ENCODE data around the gene PRKAG2. TPM values are rescaled to one million over a fixed set of nuclear protein-coding genes. Genes with fewer than 3 reads are reported as not detected.
A peak's percentile ranks its signal among the peaks of the same experiment; 100 is the strongest.

The PRKAG2 gene
- total RNA-seq, 1 donor from 2014 or later = 18.5 TPM

GRCh38 chr7:151632750-151633515 lies 244.0 kb downstream of the PRKAG2 start:
- intact Hi-C loops (cut with micrococcal nuclease) = loop anchor here (1.0 to 10.0 kb wide), 7 partner anchors 113 to 792 kb away; partner anchors contain the start of genes CHPF2 and GALNT11
- H3K4me1 Mint-ChIP-seq (ENCODE audit: low read depth) = peaks cover 23% of the 10 kb centered on the region
- peak overlapping the region; percentile 94 for H3K4me3 Mint-ChIP-seq
- peaks cover 9% of the 10 kb centered on the region for H3K27me3 Mint-ChIP-seq (ENCODE audit: insufficient read depth)
- H3K9me3 Mint-ChIP-seq = peaks cover 5% of the 10 kb centered on the region
- peaks cover 3% of the 10 kb centered on the region for H3K36me3 Mint-ChIP-seq (ENCODE audit: low read depth)
- peak; percentile 51 for DNase-seq (ENCODE audit: low spot score)
- H3K27ac Mint-ChIP-seq = peak overlapping the region; percentile 96

DNA sequence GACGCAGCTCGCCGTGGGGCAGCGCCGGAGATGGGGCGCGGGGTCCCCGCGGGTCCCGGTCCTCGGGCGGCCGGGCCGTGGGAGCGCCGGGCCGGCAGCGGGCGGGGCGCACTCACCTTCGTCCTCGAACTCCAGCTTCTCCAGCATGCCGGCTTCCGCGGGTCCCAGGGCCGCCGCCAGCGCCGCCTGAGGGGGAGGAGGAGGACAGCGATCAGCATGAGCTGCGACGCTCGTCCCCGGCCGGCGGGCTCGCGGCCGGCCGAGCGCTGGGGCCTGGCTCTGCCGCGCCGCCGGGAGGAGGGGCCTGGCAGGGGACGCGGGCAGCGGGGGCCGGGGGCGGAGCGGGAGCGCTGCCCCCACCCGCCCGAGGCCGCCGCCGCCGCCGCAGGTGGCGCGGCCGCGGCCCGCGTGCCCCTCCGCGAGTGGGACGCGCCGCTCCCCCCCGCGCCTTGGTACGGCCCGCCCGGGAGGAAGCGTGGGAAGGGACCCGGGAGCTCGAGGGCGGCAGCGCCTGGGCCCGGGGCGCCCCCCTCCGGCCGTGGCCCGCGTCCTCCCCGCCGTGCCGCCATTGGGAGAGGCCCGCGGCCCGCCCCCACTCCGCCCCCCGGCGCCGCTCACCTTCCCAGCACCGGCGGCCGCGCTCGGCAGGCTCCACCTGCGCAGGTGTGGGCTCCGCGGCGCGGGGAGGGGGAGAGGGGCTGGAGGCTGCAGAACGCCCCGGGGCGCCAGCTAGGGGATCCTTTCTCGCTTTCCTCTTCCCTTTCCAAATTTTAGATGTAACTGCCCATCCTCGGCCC lies 244.8 kb downstream of the PRKAG2 start:
- DNase-seq (ENCODE audit: low spot score) = peak; percentile 85
- peaks cover 9% of the 10 kb centered on the region for H3K27me3 Mint-ChIP-seq (ENCODE audit: insufficient read depth)
- peaks cover 23% of the 10 kb centered on the region for H3K4me1 Mint-ChIP-seq (ENCODE audit: low read depth)
- peak overlapping the region; percentile 96 for H3K27ac Mint-ChIP-seq
- intact Hi-C loops (cut with micrococcal nuclease) = loop anchor here (2.0 to 10.0 kb wide), 6 partner anchors 160 to 793 kb away; partner anchors contain the start of genes CHPF2 and GALNT11
- H3K36me3 Mint-ChIP-seq (ENCODE audit: low read depth) = peaks cover 3% of the 10 kb centered on the region
- H3K9me3 Mint-ChIP-seq = peaks cover 5% of the 10 kb centered on the region
- peak overlapping the region; percentile 94 for H3K4me3 Mint-ChIP-seq

- no peak for DNase-seq (ENCODE audit: low spot score)
Measured at GRCh38 chr7:151631570-151631952, 245.4 kb downstream of the PRKAG2 start.

GRCh38 chr7:151630851-151631569 lies 245.9 kb downstream of the PRKAG2 start:
- H3K9me3 Mint-ChIP-seq = peaks cover 5% of the 10 kb centered on the region
- peaks cover 3% of the 10 kb centered on the region for H3K36me3 Mint-ChIP-seq (ENCODE audit: low read depth)
- H3K27ac Mint-ChIP-seq = peak overlapping the region; percentile 84
- intact Hi-C loops (cut with micrococcal nuclease) = loop anchor here (5.0 to 10.0 kb wide), 4 partner anchors 159 to 794 kb away; partner anchors contain the start of genes CHPF2 and GALNT11
- H3K4me1 Mint-ChIP-seq (ENCODE audit: low read depth) = peaks cover 23% of the 10 kb centered on the region
- peaks cover 9% of the 10 kb centered on the region for H3K27me3 Mint-ChIP-seq (ENCODE audit: insufficient read depth)
- peak overlapping the region; percentile 94 for H3K4me3 Mint-ChIP-seq
- no peak for DNase-seq (ENCODE audit: low spot score)

More at GRCh38 chr7:151631570-151631952, 245.4 kb downstream of the PRKAG2 start:
- intact Hi-C loops (cut with micrococcal nuclease) = loop anchor here (5.0 to 10.0 kb wide), 4 partner anchors 159 to 793 kb away; partner anchors contain the start of genes CHPF2 and GALNT11
- Mint-ChIP-seq H3K27ac (peak overlapping the region; percentile 84), H3K9me3 (peaks cover 5% of the 10 kb centered on the region), H3K27me3 (ENCODE audit: insufficient read depth) (peaks cover 9% of the 10 kb centered on the region), H3K4me1 (ENCODE audit: low read depth) (peaks cover 23% of the 10 kb centered on the region), H3K36me3 (ENCODE audit: low read depth) (peaks cover 3% of the 10 kb centered on the region), H3K4me3 (peak overlapping the region; percentile 94)

DNA sequence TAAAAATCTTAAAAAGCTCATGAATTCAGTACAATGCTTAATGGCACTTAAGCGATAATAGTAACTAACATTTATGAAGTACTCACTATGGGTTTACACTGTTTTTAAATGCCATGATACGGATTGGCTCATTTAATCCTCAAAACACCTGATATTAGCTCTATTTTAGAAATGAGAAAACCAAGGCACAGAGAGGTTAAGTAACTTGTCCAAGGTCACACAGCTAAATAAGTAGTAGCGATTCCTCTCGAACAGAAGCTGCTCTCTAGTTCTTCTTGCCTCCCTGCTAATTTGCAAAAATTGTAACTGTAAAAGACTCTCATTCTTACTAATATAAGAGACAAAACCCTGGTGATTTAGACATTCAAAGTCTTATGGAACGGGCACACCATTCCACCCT lies 246.6 kb downstream of the PRKAG2 start:
- no peak overlapping the region for H3K27ac Mint-ChIP-seq
- intact Hi-C loops (cut with micrococcal nuclease) = loop anchor here (5.0 to 10.0 kb wide), 4 partner anchors 158 to 794 kb away; partner anchors contain the start of genes CHPF2 and GALNT11
- peak overlapping the region; percentile 94 for H3K4me3 Mint-ChIP-seq
- no peak for DNase-seq (ENCODE audit: low spot score)
- H3K27me3 Mint-ChIP-seq (ENCODE audit: insufficient read depth) = peaks cover 9% of the 10 kb centered on the region
- H3K9me3 Mint-ChIP-seq = peaks cover 5% of the 10 kb centered on the region
- peaks cover 3% of the 10 kb centered on the region for H3K36me3 Mint-ChIP-seq (ENCODE audit: low read depth)
- H3K4me1 Mint-ChIP-seq (ENCODE audit: low read depth) = peaks cover 23% of the 10 kb centered on the region

DNA sequence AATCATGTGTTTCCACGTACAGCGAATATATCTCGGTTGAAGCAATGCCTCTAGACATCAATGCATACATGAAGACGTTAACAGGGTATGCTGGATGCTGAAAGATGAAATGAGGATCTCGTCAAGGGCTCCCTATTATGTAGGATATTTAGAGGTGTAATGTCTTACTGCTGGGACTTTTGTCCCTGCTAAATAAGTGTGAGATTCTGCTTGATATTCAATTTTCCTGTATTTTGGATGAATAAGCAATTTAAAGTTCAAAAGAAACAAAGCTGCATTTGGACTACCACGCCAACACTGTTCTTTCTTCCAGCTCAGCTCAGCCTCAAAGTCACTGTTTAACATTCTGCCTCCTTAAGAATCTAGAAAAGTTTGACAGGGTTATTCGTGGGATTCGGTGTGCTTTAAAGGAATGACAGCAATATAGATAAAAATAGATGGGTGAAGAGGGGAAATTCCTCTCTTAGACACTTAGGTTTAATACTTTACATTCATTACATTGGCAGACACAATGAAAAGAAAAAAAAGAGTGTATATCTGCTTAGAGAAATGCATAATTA lies 247.1 kb downstream of the PRKAG2 start:
- Mint-ChIP-seq H3K4me1 (ENCODE audit: low read depth) (peaks cover 24% of the 10 kb centered on the region), H3K27me3 (ENCODE audit: insufficient read depth) (peaks cover 9% of the 10 kb centered on the region), H3K4me3 (no peak overlapping the region), H3K36me3 (ENCODE audit: low read depth) (peaks cover 3% of the 10 kb centered on the region), H3K9me3 (peaks cover 5% of the 10 kb centered on the region), H3K27ac (no peak overlapping the region)
- DNase-seq (ENCODE audit: low spot score) = no peak
- intact Hi-C loops (cut with micrococcal nuclease) = loop anchor here (5.0 to 10.0 kb wide), 4 partner anchors 157 to 795 kb away; partner anchors contain the start of genes CHPF2 and GALNT11

- H3K4me1 Mint-ChIP-seq (ENCODE audit: low read depth) = peaks cover 29% of the 10 kb centered on the region
- H3K27ac Mint-ChIP-seq = no peak overlapping the region
- H3K4me3 Mint-ChIP-seq = no peak overlapping the region
- DNase-seq (ENCODE audit: low spot score) = no peak
- H3K36me3 Mint-ChIP-seq (ENCODE audit: low read depth) = peaks cover 3% of the 10 kb centered on the region
- intact Hi-C loops (cut with micrococcal nuclease) = no loop called here
- H3K27me3 Mint-ChIP-seq (ENCODE audit: insufficient read depth) = peaks cover 9% of the 10 kb centered on the region
- H3K9me3 Mint-ChIP-seq = peaks cover 5% of the 10 kb centered on the region
Measured at GRCh38 chr7:151628846-151629604, 247.9 kb downstream of the PRKAG2 start.

DNA sequence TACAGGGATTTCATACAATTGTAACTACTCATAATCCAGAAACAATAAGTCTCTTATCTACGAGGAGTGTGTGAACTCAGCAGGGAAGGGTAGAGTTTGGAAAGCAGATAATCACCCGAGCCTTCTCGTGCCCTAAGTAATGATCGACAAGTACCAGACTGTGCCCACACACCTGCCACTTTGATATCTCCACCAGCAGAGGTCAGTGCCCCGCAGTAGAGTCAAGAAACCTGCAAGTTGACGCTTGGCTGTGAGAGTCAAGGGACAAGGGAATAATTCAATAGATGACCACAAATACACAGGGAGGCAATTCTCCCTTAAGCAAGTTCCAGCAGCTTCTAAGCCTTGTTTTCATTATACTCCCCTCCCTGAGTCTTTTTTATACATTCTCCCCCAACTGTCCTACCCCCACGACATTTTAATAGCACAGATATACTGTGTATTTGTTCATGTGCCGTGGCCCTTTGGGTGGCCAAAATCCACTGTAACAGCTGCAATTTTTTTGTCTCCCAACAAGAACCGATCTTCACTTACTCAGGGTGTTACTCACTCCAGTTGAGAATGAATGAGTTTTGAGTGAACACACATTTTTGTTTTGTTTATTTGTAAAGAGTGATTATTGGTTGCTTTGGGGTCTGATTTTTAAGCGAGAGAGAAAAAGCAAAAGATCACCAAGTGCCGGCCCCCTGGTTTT lies 250.3 kb downstream of the PRKAG2 start:
- Mint-ChIP-seq H3K4me3 (no peak overlapping the region), H3K27ac (no peak overlapping the region), H3K9me3 (no peaks in the 10 kb centered on the region), H3K27me3 (ENCODE audit: insufficient read depth) (peaks cover 9% of the 10 kb centered on the region), H3K36me3 (ENCODE audit: low read depth) (peaks cover 2% of the 10 kb centered on the region), H3K4me1 (ENCODE audit: low read depth) (peaks cover 23% of the 10 kb centered on the region)
- intact Hi-C loops (cut with micrococcal nuclease) = loop anchor here (1.0 kb wide), 1 partner anchor 133 kb away; no protein-coding TSS in a partner anchor
- DNase-seq (ENCODE audit: low spot score) = no peak

DNA sequence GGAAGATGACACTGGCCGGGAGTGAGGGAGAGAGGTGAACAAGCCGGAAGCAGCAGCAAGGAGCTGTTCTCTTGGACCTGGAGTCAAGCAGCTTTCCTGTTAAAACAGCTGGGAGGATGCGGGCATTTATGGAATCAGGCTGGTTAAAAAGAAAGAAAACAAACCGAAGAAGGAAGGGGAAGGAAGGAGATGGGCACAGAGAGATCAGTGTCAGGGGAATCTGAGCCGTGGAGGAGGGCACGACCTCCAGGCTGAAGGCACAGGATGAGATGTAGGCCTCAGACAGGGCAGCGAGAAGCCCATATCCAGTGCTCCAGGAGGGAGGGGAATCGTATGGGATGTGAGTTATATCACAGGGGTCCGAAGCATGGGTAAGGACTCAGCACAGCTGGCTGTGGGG lies 251.3 kb downstream of the PRKAG2 start:
- peaks cover 14% of the 10 kb centered on the region for H3K4me1 Mint-ChIP-seq (ENCODE audit: low read depth)
- H3K27ac Mint-ChIP-seq = no peak overlapping the region
- no peaks in the 10 kb centered on the region for H3K9me3 Mint-ChIP-seq
- peaks cover 2% of the 10 kb centered on the region for H3K36me3 Mint-ChIP-seq (ENCODE audit: low read depth)
- no peak overlapping the region for H3K4me3 Mint-ChIP-seq
- no peak for DNase-seq (ENCODE audit: low spot score)
- intact Hi-C loops (cut with micrococcal nuclease) = loop anchor here (1.0 kb wide), 1 partner anchor 134 kb away; no protein-coding TSS in a partner anchor
- peaks cover 3% of the 10 kb centered on the region for H3K27me3 Mint-ChIP-seq (ENCODE audit: insufficient read depth)

GRCh38 chr7:151624246-151624928 lies 252.5 kb downstream of the PRKAG2 start:
- H3K27ac Mint-ChIP-seq = no peak overlapping the region
- H3K27me3 Mint-ChIP-seq (ENCODE audit: insufficient read depth) = no peaks in the 10 kb centered on the region
- DNase-seq (ENCODE audit: low spot score) = no peak
- intact Hi-C loops (cut with micrococcal nuclease) = no loop called here
- H3K4me1 Mint-ChIP-seq (ENCODE audit: low read depth) = peaks cover 11% of the 10 kb centered on the region
- H3K36me3 Mint-ChIP-seq (ENCODE audit: low read depth) = peaks cover 2% of the 10 kb centered on the region
- no peaks in the 10 kb centered on the region for H3K9me3 Mint-ChIP-seq
- no peak overlapping the region for H3K4me3 Mint-ChIP-seq

- Mint-ChIP-seq H3K27me3 (ENCODE audit: insufficient read depth) (no peaks in the 10 kb centered on the region), H3K9me3 (no peaks in the 10 kb centered on the region), H3K36me3 (ENCODE audit: low read depth) (peaks cover 2% of the 10 kb centered on the region), H3K4me1 (ENCODE audit: low read depth) (peaks cover 11% of the 10 kb centered on the region), H3K27ac (no peak overlapping the region), H3K4me3 (no peak overlapping the region)
- DNase-seq (ENCODE audit: low spot score) = no peak
- intact Hi-C loops (cut with micrococcal nuclease) = no loop called here
Measured at GRCh38 chr7:151623766-151624165, 253.1 kb downstream of the PRKAG2 start.
